ENCODE results near the gene PTPRB. TPM values are rescaled to one million over a fixed set of nuclear protein-coding genes. Genes with fewer than 3 reads are reported as not detected.

Gene PTPRB
- total and polyA plus RNA-seq, 2 donors (not counting 1 experiment from before 2014, with no cell fraction given) = 0.01 TPM; not detected in 1

- Mint-ChIP-seq H3K27me3 (peaks cover 2% of the 10 kb centered on the region), H3K9me3 (ENCODE audit: insufficient read depth) (no peaks in the 10 kb centered on the region), H3K4me3 (no peak overlapping the region), H3K4me1 (no peaks in the 10 kb centered on the region), H3K27ac (no peak overlapping the region)
- ATAC-seq (ENCODE audit: low read depth) = no peak
- H3K36me3 ChIP-seq (replicated peaks in 1 of 2; ENCODE audit: control extremely low read depth in 1 of 2, control insufficient read depth in 1 of 2, extremely low read depth in 1 of 2, insufficient read depth in 2 of 2, low read length in 1 of 2) = no peaks in the 10 kb centered on the region
- H3K4me1 ChIP-seq (ENCODE audit: control insufficient read depth in 2 of 2, insufficient read depth in 2 of 2, low read length in 2 of 2) = no peaks in the 10 kb centered on the region
- ChIA-PET CTCF (interaction anchor here (0.6 kb wide), 1 partner anchor 61 kb away, joined by 3 read pairs; no protein-coding TSS in a partner anchor), POLR2A (no interaction called here)
- H3K4me3 ChIP-seq (ENCODE audit: control extremely low read depth in 1 of 5, extremely low read depth in 1 of 5, insufficient read depth in 1 of 5, low read depth in 2 of 5, low read length in 4 of 5) = no peak overlapping the region
- no peak overlapping the region for H3K27ac ChIP-seq (ENCODE audit: low read length in 2 of 2)
- H3K9ac ChIP-seq (ENCODE audit: low read length) = no peak overlapping the region
- H3K4me2 ChIP-seq (replicated peaks; ENCODE audit: low read depth, low read length, poor library complexity, severe bottlenecking) = no peak overlapping the region
- H3K27me3 ChIP-seq (replicated peaks in 1 of 4; ENCODE audit: control extremely low read depth in 1 of 4, control insufficient read depth in 3 of 4, insufficient read depth in 4 of 4, low read length in 3 of 4) = peaks cover 0 to 3% (median 0%) of the 10 kb centered on the region in 4 experiments
- H3K9me3 ChIP-seq (ENCODE audit: control extremely low read depth in 1 of 3, control insufficient read depth in 2 of 3, insufficient read depth in 1 of 3, low read length in 2 of 3) = no peaks in the 10 kb centered on the region
- H3K79me2 ChIP-seq (ENCODE audit: control insufficient read depth, insufficient read depth, low read length) = no peaks in the 10 kb centered on the region
- no CpG with 5 or more reads among the region's 2 CpGs for WGBS (ENCODE audit: insufficient coverage)
- no peaks in the 10 kb centered on the region for H4K20me1 ChIP-seq (ENCODE audit: control insufficient read depth, insufficient read depth, low read length, poor library complexity, severe bottlenecking)
- intact Hi-C loops (cut with micrococcal nuclease) = no loop called here
- H2AFZ ChIP-seq (ENCODE audit: insufficient read depth, low read depth, low read length, poor library complexity, severe bottlenecking) = no peak overlapping the region
- TF ChIP-seq EZH2 (IDR thresholded peaks at IDR 0.05; ENCODE audit: borderline replicate concordance, insufficient read depth, low read depth, low read length, poor library complexity, severe bottlenecking) (no peak), CTCF (IDR thresholded peaks at IDR 0.05) (no peak)
- DNase-seq = no peak
Observed at GRCh38 chr12:70639535-70639934, 2.3 kb upstream of the PTPRB start.

GRCh38 chr12:70638639-70639360, 1.6 kb upstream of the PTPRB start:
- Histone ChIP-seq H3K27ac (ENCODE audit: low read length in 2 of 2) (no peak overlapping the region), H4K20me1 (ENCODE audit: control insufficient read depth, insufficient read depth, low read length, poor library complexity, severe bottlenecking) (no peaks in the 10 kb centered on the region), H3K4me3 (ENCODE audit: control extremely low read depth in 1 of 5, extremely low read depth in 1 of 5, insufficient read depth in 1 of 5, low read depth in 2 of 5, low read length in 4 of 5) (no peak overlapping the region), H3K79me2 (ENCODE audit: control insufficient read depth, insufficient read depth, low read length) (no peaks in the 10 kb centered on the region), H3K27me3 (replicated peaks in 1 of 4; ENCODE audit: control extremely low read depth in 1 of 4, control insufficient read depth in 3 of 4, insufficient read depth in 4 of 4, low read length in 3 of 4) (peaks cover 0 to 3% (median 0%) of the 10 kb centered on the region in 4 experiments), H2AFZ (ENCODE audit: insufficient read depth, low read depth, low read length, poor library complexity, severe bottlenecking) (no peak overlapping the region), H3K4me1 (ENCODE audit: control insufficient read depth in 2 of 2, insufficient read depth in 2 of 2, low read length in 2 of 2) (no peaks in the 10 kb centered on the region), H3K9ac (ENCODE audit: low read length) (no peak overlapping the region), H3K36me3 (replicated peaks in 1 of 2; ENCODE audit: control extremely low read depth in 1 of 2, control insufficient read depth in 1 of 2, extremely low read depth in 1 of 2, insufficient read depth in 2 of 2, low read length in 1 of 2) (no peaks in the 10 kb centered on the region), H3K4me2 (replicated peaks; ENCODE audit: low read depth, low read length, poor library complexity, severe bottlenecking) (no peak overlapping the region), H3K9me3 (ENCODE audit: control extremely low read depth in 1 of 3, control insufficient read depth in 2 of 3, insufficient read depth in 1 of 3, low read length in 2 of 3) (no peaks in the 10 kb centered on the region)
- ATAC-seq (ENCODE audit: low read depth) (no peak), DNase-seq (no peak)
- Mint-ChIP-seq H3K27ac (no peak overlapping the region), H3K4me1 (no peaks in the 10 kb centered on the region), H3K9me3 (ENCODE audit: insufficient read depth) (no peaks in the 10 kb centered on the region), H3K4me3 (no peak overlapping the region), H3K27me3 (no peaks in the 10 kb centered on the region)
- POLR2A ChIA-PET = no interaction called here
- CTCF ChIA-PET = no interaction called here
- WGBS (ENCODE audit: insufficient coverage) = no CpG with 5 or more reads among the region's 1 CpG
- intact Hi-C loops (cut with micrococcal nuclease) = no loop called here
- no peak for TF ChIP-seq EZH2 (IDR thresholded peaks at IDR 0.05; ENCODE audit: borderline replicate concordance, insufficient read depth, low read depth, low read length, poor library complexity, severe bottlenecking)
- TF ChIP-seq CTCF (IDR thresholded peaks at IDR 0.05) = no peak
